Measurements from ENCODE around the gene RYK.

Gene RYK

GRCh38 chr3:134287512-134287911 lies 36.9 kb upstream of the RYK start (continued):
- no peak for TF ChIP-seq ZBTB10 (tag by site-specific recombination; IDR thresholded peaks at IDR 0.05)
- TF ChIP-seq ZBTB20 (tag by site-specific recombination; IDR thresholded peaks at IDR 0.05) = no peak
- no peak for TF ChIP-seq TRIM28 (IDR thresholded peaks at IDR 0.05; ENCODE audit: borderline replicate concordance, low read length)
- no peak for TF ChIP-seq ZNF529 (tag by site-specific recombination; IDR thresholded peaks at IDR 0.05; ENCODE audit: insufficient replicate concordance)

- CTCF ChIA-PET = interaction anchor here (0.6 kb wide), 1 partner anchor 190 kb away, joined by 6 read pairs; no protein-coding TSS in a partner anchor
- POLR2A ChIA-PET = no interaction called here
Measured at GRCh38 chr3:134284438-134284837, 33.8 kb upstream of the RYK start.

GRCh38 chr3:134282659-134283047 lies 32.0 kb upstream of the RYK start:
- ChIA-PET POLR2A (no interaction called here), CTCF (interaction anchor here (0.6 to 1.0 kb wide), 2 partner anchors 25 to 75 kb away, joined by 3 to 5 read pairs; no protein-coding TSS in a partner anchor)
- Histone ChIP-seq H3K4me3 (ENCODE audit: low read depth, low read length) (no peak overlapping the region), H3K36me3 (ENCODE audit: control insufficient read depth in 2 of 2, insufficient read depth in 1 of 2, low read length in 2 of 2) (no peaks in the 10 kb centered on the region), H3K9me3 (ENCODE audit: control insufficient read depth, insufficient read depth, low read depth, low read length) (no peaks in the 10 kb centered on the region), H3K4me1 (ENCODE audit: control insufficient read depth, insufficient read depth, low read length) (no peaks in the 10 kb centered on the region), H3K27ac (ENCODE audit: extremely low read depth, low read depth, low read length) (no peak overlapping the region)
- no peak for TF ChIP-seq ZNF837 (tag by site-specific recombination; IDR thresholded peaks at IDR 0.05)
- no peak for TF ChIP-seq ZNF174 (tag by site-specific recombination; IDR thresholded peaks at IDR 0.05)
- TF ChIP-seq ZNF791 (tag by site-specific recombination; IDR thresholded peaks at IDR 0.05) = no peak
- no peak for TF ChIP-seq ZNF830 (tag by site-specific recombination; IDR thresholded peaks at IDR 0.05; ENCODE audit: low read depth)
- no peak for TF ChIP-seq ZNF175 (tag by site-specific recombination; IDR thresholded peaks at IDR 0.05)
- no peak for TF ChIP-seq ZBTB1 (tag by site-specific recombination; IDR thresholded peaks at IDR 0.05)
- no peak for TF ChIP-seq HOXA7 (CRISPR knock-in tag; IDR thresholded peaks at IDR 0.05; ENCODE audit: borderline replicate concordance)
- no peak for TF ChIP-seq EGR2 (tag by site-specific recombination; IDR thresholded peaks at IDR 0.05; ENCODE audit: low read depth)
- TF ChIP-seq ZNF776 (tag by site-specific recombination; IDR thresholded peaks at IDR 0.05; ENCODE audit: borderline replicate concordance) = no peak
- no peak for TF ChIP-seq KLF1 (tag by site-specific recombination; IDR thresholded peaks at IDR 0.05)
- TF ChIP-seq ZSCAN23 (tag by site-specific recombination; IDR thresholded peaks at IDR 0.05) = no peak
- TF ChIP-seq PRDM4 (tag by site-specific recombination; IDR thresholded peaks at IDR 0.05) = no peak
- no peak for TF ChIP-seq ZNF223 (tag by site-specific recombination; IDR thresholded peaks at IDR 0.05)
- no peak for TF ChIP-seq ZNF214 (tag by site-specific recombination; IDR thresholded peaks at IDR 0.05; ENCODE audit: borderline replicate concordance)

More at GRCh38 chr3:134284438-134284837, 33.8 kb upstream of the RYK start:
- no peaks in the 10 kb centered on the region for H3K9me3 ChIP-seq (ENCODE audit: control insufficient read depth, insufficient read depth, low read depth, low read length)
- no peaks in the 10 kb centered on the region for H3K4me1 ChIP-seq (ENCODE audit: control insufficient read depth, insufficient read depth, low read length)
- H3K4me3 ChIP-seq (ENCODE audit: low read depth, low read length) = no peak overlapping the region
- no peaks in the 10 kb centered on the region for H3K36me3 ChIP-seq (ENCODE audit: control insufficient read depth in 2 of 2, insufficient read depth in 1 of 2, low read length in 2 of 2)
- H3K27ac ChIP-seq (ENCODE audit: extremely low read depth, low read depth, low read length) = no peak overlapping the region
- TF ChIP-seq ZNF48 (tag by site-specific recombination; IDR thresholded peaks at IDR 0.05) = no peak
- TF ChIP-seq ZNF266 (tag by site-specific recombination; IDR thresholded peaks at IDR 0.05; ENCODE audit: low read depth) = no peak
- no peak for TF ChIP-seq REPIN1 (tag by site-specific recombination; IDR thresholded peaks at IDR 0.05; ENCODE audit: low read depth)
- TF ChIP-seq ZNF132 (tag by site-specific recombination; IDR thresholded peaks at IDR 0.05; ENCODE audit: borderline replicate concordance) = no peak
- no peak for TF ChIP-seq ZNF560 (tag by site-specific recombination; IDR thresholded peaks at IDR 0.05; ENCODE audit: borderline replicate concordance)
- TF ChIP-seq ZNF138 (tag by site-specific recombination; IDR thresholded peaks at IDR 0.05; ENCODE audit: borderline replicate concordance) = no peak

Data from HEK293 (cell line).